HG02678 (cell line): ENCODE results near the gene PPP1R9B.

ENCODE experiments used
- ATAC-seq: cut with Tn5 transposase; IDR thresholded peaks from one replicate; pipeline ENCODE4 v1.9.1; 2021; ENCODE audit warnings: mild to moderate bottlenecking, moderate library complexity; ENCODE audit not compliant: unreplicated experiment

PPP1R9B gene

GRCh38 chr17:50161023-50161910 lies 10.8 kb upstream of the PPP1R9B start:
- ATAC-seq: peak; percentile 85

DNA sequence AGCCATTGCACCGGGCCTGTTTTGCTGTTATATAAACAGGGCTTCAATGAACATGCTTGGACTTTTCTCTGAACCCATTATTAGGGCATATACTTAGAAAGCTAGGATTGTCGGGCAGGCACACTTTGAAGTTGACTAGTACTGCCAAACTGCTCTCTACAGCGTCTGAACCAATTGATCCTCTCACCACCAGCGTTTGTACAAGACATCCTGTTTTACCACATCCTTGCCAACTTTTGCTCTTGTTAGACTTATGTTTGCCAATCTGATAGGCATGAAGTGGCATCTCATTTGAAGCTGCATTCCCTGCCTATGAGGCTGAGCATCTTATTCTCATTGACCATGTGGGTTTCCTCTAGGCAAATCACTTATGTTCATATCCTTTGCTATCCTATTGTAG lies 7.4 kb upstream of the PPP1R9B start:
- no peak for ATAC-seq

GRCh38 chr17:50155115-50155819 lies 4.8 kb upstream of the PPP1R9B start:
- ATAC-seq: no peak

DNA sequence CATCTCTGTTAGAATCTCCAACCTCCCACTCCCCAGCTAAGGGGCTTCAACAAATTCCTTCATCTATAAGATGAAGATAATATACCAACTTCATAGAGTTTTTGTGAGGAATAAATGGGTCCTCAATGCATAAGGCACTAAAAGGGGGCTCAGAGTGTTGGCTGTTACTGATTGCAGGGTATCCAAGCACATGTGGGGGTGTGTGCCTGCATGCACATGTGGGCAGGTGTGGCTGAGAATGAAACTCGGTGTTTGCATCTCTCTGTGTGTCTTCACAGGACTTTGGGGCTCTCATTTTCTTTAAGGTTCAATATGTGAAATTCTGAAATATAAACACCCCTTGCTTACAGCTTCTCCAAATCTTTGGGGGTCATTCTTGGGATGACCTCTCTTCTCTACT lies 4.1 kb upstream of the PPP1R9B start:
- ATAC-seq: peak; percentile 33

DNA sequence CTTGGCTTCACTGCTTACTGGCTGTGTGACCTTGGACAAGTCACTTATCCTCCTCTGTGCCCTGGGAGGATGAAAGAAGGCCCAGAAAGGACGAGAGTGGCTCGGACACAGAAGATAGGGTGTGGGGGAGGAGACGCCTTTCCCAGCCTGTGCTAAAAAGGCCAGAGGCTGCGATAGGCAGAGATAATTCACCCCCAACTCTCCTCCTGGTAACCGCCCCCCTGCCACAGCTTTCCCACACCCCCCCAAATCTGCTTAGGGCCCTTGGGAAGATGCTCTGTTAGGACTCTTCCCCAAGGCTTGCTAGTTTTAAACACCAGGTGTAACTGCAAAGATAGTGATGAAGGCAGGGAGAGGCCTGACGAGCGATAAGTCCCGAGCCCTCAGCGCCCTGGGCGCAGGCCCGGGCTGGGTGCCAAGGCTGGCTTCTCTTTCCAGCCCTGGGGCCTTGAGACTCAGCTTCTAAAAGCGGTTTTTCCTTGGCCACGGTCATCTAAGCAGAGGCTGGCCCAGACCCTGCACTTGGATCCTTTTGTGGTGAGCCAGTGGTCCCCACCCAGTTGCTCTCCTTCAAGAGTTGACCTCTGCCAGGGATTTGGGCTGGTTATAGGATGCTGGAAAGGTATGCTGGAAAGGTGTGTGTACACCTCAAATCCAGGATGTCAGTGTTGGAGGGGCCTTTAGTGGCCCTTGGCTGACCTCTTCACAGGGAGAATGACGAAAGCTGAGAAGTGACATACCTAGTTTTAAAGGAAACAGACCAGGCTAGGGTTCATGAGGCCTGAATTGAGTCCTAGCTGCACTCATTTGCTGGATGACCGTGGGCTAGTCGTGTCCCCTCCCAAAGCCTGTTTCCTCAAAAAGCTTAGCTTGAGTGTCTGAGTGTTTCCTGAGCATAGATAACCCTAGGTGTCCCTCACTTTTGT lies 3.4 kb upstream of the PPP1R9B start:
- ATAC-seq: no peak

DNA sequence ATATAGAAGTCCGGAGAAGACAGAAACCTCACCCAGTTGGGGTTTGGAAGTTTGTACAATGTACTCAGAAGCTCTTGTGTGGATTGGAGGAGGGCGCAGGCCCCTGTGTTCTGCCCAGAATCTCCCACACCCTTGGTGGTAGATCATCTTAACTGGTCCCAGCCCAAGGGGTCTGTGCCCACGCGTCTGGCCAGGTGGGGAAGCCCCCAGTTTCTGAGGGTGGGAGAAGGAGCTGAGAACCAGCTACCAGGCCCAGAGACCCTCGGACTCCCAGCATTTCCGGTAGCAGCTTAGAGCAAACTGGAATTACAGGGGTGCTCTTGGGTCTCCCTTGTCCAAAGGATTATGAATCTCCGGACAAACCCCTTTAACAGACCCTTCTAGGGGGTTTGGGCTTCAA lies 2.3 kb upstream of the PPP1R9B start:
- no peak for ATAC-seq

GRCh38 chr17:50151937-50152547 lies 1.6 kb upstream of the PPP1R9B start:
- no peak for ATAC-seq

- ATAC-seq: peak; percentile 39
Measured at GRCh38 chr17:50151041-50151936, 812 bp upstream of the PPP1R9B start.

DNA sequence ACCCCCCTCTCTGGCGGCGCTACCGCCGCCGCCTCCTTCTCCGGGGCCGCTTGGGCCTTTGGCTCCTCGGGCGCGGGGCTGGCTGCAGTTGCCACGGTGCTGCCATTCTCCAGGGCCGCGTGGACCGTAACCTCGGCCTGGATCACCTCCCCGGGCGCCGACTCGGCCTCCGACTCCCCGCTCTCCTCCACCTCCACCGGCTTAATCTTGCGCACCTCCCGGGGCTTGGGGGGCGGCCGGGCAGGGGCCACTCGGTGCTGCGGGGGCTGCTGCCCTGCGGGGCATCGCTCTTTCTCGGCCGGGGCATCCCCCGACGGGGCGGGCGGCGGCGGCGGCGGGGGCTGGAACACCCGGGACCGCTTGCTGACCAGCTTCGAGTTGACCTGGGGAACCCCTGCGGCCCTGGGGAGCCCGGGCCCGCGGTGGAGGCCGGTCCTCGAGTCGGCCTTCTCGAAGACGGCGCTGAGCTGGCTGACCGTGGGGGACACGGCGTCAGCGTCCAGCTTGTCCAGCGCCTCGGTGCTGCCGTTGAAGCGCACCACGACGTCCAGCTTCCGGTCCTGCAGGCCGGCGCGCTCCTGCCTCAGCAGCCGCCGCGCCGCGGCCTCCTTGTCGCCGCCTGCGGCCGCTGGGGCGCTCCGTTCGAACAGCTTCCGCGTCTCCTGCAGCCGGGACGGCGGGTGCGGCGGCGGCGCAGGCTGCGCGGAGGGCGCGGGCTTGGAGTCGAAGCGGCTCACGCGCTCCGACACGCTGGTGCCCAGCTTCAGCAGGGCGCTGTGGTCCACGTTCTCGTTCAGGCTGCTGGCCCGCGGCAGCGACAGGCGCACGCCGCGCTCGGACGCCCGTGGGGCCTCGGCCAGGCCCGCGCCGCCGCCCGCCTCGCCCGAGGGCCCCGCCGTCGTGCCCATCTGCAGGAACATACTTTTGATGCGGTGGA lies 792 bp downstream of the PPP1R9B start:
- ATAC-seq: no peak

GRCh38 chr17:50149091-50149416 lies 1.4 kb downstream of the PPP1R9B start:
- no peak for ATAC-seq

GRCh38 chr17:50148226-50149090 lies 2.0 kb downstream of the PPP1R9B start:
- ATAC-seq: peak; percentile 38

GRCh38 chr17:50147841-50148225 lies 2.6 kb downstream of the PPP1R9B start:
- ATAC-seq: no peak

DNA sequence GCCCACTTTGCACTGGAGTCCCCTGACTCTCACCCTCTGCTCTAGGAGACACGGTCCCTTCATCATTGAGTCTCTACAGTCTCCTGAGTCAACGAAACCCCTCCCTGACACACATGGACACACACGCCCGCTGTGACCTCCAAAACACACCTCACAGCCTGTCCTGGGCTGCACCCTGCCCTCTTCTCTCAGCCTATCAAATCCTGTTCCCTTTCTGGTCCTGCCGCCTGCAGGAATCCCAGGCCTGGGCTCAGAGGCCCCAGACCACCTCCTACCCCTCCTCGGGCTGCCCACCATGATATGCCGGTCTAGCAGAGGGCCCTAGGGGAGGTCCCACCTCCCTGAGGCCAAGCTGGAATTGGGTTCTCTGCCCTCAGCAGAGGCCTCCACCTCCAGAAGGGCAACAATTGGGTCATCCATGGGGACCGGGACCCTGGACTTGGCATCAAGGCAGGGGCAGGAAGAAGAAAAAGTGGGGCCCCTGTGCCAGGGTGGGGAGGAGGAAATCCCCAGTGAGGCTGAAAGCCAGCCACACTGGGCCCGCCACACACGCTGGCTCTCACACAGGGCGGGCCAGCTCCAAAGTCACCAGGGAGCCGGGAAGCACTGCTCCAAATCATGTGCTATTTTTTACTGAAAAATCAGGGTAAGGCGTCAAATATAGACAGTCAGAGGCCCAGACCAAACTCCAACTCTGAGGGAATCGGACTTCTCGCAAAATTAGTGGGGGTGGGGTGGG lies 3.4 kb downstream of the PPP1R9B start:
- no peak for ATAC-seq

- ATAC-seq: no peak
Measured at GRCh38 chr17:50146230-50146926, 4.1 kb downstream of the PPP1R9B start.

GRCh38 chr17:50145532-50146229 lies 4.8 kb downstream of the PPP1R9B start:
- ATAC-seq: no peak
